Breast epithelium (tissue), 3 donors: ENCODE data around the gene ARHGDIA.

ENCODE experiments used
- CTCF ChIP-seq, 3 donors: fragments of 450-650 bp; IDR thresholded peaks; one replicate each; pipeline ENCODE4 v1.5.1; 2016 to 2017; ENCODE audit warnings: antibody characterized with exemption in 3 of 3, mild to moderate bottlenecking in 3 of 3, moderate library complexity in 3 of 3
- POLR2A ChIP-seq: fragments of 450-650 bp; IDR thresholded peaks from one replicate; pipeline ENCODE4 v1.6.1; 2016; ENCODE audit warnings: antibody characterized with exemption, mild to moderate bottlenecking, moderate library complexity
- POLR2AphosphoS5 ChIP-seq, 3 donors: sonication (generic); formaldehyde crosslinking; IDR thresholded peaks; one replicate each; pipeline ENCODE4 v1.6.1; 2017; ENCODE audit warnings: antibody characterized with exemption in 3 of 3

DNA sequence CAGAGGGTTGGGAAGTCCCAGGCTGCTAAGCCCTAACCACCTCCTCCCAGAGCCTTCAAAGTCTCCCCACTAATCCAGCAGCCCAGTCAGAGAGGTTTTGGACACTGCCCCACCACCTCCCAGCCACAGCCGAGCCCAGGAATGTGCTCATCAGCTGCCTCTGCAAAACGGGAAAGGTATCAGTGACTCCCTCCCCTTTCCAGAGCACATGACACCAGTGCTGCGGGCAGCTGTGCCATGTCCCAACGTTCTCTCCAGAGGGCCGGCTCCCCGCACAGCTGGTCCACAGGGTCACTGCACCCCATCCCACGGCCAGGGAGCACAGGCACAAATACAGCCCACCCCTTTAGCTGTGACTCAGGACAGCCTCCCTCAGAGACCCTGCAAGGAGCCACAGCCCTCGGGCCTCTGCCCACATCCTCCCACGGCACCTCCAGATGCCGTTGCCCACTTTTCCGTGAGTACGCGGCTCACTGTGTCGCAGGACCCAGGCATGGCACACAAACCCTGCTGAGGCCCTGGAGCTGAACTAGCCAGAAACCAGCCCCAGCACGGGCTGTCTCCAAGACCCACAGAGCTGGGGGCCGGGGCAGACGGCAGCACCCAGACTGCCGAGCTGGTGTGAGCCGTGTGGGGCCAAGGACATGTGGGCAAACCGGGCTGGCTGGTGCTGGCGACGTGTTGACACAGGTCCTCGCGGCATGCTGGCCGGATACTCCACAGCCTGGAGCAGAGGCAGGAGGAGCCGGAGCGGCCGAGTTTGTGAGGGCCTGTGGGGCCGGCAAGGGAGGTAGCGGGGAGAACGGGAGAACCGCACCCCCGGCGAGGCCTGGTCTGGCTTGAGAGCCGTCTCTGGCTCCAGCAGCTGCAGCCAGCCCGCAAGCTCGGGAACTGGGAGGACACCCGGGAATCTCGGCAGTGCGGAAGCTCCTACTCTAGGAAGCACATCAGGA is 30.0 kb downstream of the ARHGDIA start:
- TF ChIP-seq CTCF (IDR thresholded peaks at IDR 0.05) (no peak), POLR2A (no peak), POLR2AphosphoS5 (IDR thresholded peaks at IDR 0.05) (peak in 1 of 3 donors; percentile 37)
